ENCODE results near the gene CMTM6.

GRCh38 chr3:32450426-32450825 lies 52.2 kb downstream of the CMTM6 start:
- TF ChIP-seq, protein P1, sequence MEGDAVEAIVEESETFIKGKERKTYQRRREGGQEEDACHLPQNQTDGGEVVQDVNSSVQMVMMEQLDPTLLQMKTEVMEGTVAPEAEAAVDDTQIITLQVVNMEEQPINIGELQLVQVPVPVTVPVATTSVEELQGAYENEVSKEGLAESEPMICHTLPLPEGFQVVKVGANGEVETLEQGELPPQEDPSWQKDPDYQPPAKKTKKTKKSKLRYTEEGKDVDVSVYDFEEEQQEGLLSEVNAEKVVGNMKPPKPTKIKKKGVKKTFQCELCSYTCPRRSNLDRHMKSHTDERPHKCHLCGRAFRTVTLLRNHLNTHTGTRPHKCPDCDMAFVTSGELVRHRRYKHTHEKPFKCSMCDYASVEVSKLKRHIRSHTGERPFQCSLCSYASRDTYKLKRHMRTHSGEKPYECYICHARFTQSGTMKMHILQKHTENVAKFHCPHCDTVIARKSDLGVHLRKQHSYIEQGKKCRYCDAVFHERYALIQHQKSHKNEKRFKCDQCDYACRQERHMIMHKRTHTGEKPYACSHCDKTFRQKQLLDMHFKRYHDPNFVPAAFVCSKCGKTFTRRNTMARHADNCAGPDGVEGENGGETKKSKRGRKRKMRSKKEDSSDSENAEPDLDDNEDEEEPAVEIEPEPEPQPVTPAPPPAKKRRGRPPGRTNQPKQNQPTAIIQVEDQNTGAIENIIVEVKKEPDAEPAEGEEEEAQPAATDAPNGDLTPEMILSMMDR (IDR thresholded peaks at IDR 0.05): no peak
- TF ChIP-seq GABPA (IDR thresholded peaks at IDR 0.05; ENCODE audit: low read depth): no peak
- no peak for TF ChIP-seq POLR2AphosphoS5 (IDR thresholded peaks at IDR 0.05; ENCODE audit: low read depth, low read length)
- no peak for TF ChIP-seq EZH2phosphoT487 (IDR thresholded peaks at IDR 0.05; ENCODE audit: borderline replicate concordance, low read depth)
- no peak for TF ChIP-seq MAX (IDR thresholded peaks at IDR 0.05; ENCODE audit: low read depth)
